ENCODE results near the gene OR4S2. TPM values are rescaled to one million over a fixed set of nuclear protein-coding genes. Genes with fewer than 3 reads are reported as not detected.

The OR4S2 gene
- total and polyA plus RNA-seq, 10 of the 15 experiments (the other 5 are each of a cell fraction or from before 2014, with no cell fraction given): not detected

DNA sequence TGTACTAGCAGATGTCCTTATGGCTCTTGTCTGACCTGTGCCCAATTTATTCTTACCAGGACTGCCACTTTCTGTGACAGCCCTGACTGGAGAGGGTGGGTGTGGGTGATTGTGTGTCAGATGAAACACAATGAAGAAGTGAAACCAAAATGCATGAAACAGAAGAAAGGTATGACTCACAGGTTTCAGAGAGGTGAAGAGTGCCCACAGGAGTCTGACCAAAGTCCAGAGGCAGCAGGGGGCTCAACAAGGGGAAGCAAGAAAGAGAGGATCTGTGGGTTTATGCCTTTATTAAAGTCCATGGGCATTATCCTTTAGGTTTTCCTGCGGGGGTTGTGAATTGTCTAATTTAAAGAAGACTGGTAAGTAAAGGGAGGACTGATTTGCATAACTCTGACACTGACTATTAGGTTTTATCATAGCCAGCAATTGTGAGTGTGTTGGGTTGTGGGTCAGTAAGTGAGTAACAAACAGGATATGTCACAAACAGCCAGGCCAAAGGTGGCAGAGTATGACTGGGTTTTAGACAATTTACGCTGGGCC lies 10.0 kb downstream of the OR4S2 start (continued):
- TF ChIP-seq, protein P1, sequence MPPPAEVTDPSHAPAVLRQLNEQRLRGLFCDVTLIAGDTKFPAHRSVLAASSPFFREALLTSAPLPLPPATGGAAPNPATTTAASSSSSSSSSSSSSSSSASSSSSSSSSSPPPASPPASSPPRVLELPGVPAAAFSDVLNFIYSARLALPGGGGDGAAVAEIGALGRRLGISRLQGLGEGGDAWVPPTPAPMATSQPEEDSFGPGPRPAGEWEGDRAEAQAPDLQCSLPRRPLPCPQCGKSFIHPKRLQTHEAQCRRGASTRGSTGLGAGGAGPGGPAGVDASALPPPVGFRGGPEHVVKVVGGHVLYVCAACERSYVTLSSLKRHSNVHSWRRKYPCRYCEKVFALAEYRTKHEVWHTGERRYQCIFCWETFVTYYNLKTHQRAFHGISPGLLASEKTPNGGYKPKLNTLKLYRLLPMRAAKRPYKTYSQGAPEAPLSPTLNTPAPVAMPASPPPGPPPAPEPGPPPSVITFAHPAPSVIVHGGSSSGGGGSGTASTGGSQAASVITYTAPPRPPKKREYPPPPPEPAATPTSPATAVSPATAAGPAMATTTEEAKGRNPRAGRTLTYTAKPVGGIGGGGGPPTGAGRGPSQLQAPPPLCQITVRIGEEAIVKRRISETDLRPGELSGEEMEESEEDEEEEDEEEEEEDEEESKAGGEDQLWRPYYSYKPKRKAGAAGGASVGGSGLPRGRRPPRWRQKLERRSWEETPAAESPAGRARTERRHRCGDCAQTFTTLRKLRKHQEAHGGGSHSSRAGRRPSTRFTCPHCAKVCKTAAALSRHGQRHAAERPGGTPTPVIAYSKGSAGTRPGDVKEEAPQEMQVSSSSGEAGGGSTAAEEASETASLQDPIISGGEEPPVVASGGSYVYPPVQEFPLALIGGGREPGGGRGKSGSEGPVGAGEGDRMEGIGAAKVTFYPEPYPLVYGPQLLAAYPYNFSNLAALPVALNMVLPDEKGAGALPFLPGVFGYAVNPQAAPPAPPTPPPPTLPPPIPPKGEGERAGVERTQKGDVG (CRISPR knock-in tag; IDR thresholded peaks at IDR 0.05): no peak

DNA sequence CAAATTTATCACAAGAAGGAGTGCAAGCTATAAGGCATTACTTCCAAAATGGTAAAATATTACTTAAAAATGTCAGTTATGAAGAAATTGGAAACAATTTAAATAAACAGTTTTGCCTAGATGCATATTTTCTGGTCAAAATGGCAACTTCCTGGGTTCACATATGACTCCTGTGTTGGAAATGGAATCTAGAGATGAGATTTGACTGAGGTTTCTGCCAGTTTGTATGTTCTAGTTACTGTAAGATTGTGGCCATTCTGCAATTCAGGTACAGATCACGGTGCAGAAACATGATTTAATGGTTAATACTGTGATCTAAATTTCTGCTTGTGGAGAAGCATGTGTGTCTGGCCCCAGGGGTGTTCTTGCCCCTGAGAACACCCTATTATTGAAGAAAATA lies 10.5 kb downstream of the OR4S2 start:
- ChIA-PET RAD21 (ENCODE audit: unreplicated experiment) (no interaction called here), CTCF (no interaction called here), POLR2A (no interaction called here), SMC1A (ENCODE audit: uncharacterized antibody, unreplicated experiment) (interaction anchor here (0.8 kb wide), 1 partner anchor 50 kb away, joined by 4 read pairs; no protein-coding TSS in a partner anchor)
- DNase-seq (ENCODE audit: low read depth, low spot score) (no peak), ATAC-seq (peak; percentile 66), FAIRE-seq (no peak)
- Histone ChIP-seq H3K79me2 (ENCODE audit: control insufficient read depth, insufficient read depth, low read length) (no peaks in the 10 kb centered on the region), H3K9ac (ENCODE audit: control insufficient read depth, insufficient read depth, low read length) (no peak overlapping the region), H3K27me3 (replicated peaks in 1 of 2; ENCODE audit: control insufficient read depth in 2 of 2, insufficient read depth in 2 of 2, low read length in 1 of 2) (no peaks in the 10 kb centered on the region), H4K20me1 (ENCODE audit: control insufficient read depth, insufficient read depth) (no peaks in the 10 kb centered on the region), H3K27ac (ENCODE audit: control insufficient read depth, insufficient read depth) (no peak overlapping the region), H3K9me3 (replicated peaks; ENCODE audit: control insufficient read depth, insufficient read depth, low read length) (no peaks in the 10 kb centered on the region), H3K4me2 (ENCODE audit: control insufficient read depth, insufficient read depth) (no peak overlapping the region), H3K4me3 (no peak overlapping the region), H3K36me3 (ENCODE audit: control insufficient read depth in 2 of 2, insufficient read depth in 2 of 2, low read length in 1 of 2) (no peaks in the 10 kb centered on the region), H3K4me1 (ENCODE audit: control insufficient read depth, insufficient read depth, low read length) (no peaks in the 10 kb centered on the region), H2AFZ (ENCODE audit: control insufficient read depth, low read depth, low read length) (no peak overlapping the region)
- no TSS peak for BruUV-seq (replicated peaks)
- TF ChIP-seq, protein P2, sequence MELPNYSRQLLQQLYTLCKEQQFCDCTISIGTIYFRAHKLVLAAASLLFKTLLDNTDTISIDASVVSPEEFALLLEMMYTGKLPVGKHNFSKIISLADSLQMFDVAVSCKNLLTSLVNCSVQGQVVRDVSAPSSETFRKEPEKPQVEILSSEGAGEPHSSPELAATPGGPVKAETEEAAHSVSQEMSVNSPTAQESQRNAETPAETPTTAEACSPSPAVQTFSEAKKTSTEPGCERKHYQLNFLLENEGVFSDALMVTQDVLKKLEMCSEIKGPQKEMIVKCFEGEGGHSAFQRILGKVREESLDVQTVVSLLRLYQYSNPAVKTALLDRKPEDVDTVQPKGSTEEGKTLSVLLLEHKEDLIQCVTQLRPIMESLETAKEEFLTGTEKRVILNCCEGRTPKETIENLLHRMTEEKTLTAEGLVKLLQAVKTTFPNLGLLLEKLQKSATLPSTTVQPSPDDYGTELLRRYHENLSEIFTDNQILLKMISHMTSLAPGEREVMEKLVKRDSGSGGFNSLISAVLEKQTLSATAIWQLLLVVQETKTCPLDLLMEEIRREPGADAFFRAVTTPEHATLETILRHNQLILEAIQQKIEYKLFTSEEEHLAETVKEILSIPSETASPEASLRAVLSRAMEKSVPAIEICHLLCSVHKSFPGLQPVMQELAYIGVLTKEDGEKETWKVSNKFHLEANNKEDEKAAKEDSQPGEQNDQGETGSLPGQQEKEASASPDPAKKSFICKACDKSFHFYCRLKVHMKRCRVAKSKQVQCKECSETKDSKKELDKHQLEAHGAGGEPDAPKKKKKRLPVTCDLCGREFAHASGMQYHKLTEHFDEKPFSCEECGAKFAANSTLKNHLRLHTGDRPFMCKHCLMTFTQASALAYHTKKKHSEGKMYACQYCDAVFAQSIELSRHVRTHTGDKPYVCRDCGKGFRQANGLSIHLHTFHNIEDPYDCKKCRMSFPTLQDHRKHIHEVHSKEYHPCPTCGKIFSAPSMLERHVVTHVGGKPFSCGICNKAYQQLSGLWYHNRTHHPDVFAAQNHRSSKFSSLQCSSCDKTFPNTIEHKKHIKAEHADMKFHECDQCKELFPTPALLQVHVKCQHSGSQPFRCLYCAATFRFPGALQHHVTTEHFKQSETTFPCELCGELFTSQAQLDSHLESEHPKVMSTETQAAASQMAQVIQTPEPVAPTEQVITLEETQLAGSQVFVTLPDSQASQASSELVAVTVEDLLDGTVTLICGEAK (IDR thresholded peaks at IDR 0.05; ENCODE audit: borderline replicate concordance): no peak
- no peak for TF ChIP-seq ZNF687 (IDR thresholded peaks at IDR 0.05)
- TF ChIP-seq RB1 (IDR thresholded peaks at IDR 0.05; ENCODE audit: borderline replicate concordance): no peak
- intact Hi-C loops (cut with micrococcal nuclease; ENCODE audit: unreplicated experiment) (loop anchor here (5.0 kb wide), 1 partner anchor 49 kb away; no protein-coding TSS in a partner anchor), in situ Hi-C loops (cut with MboI) (no loop called here)
- 0% methylated on average over 1 of the region's 1 CpG for WGBS (ENCODE audit: insufficient coverage, insufficient replicate concordance, low lambda C conversion rate, missing lambda C conversion rate)

Measured in GM12878 (cell line).